GM10266 (cell line): ENCODE results near the gene ESRP2.

Experiments used
- DNase-seq: peaks from one replicate; pipeline ENCODE4 v3.0.0; 2012; ENCODE audit errors: extremely low spot score
- CTCF ChIP-seq: IDR thresholded peaks from 2 replicates; pipeline ENCODE4 v1.5.1; 2012; ENCODE audit warnings: mild to moderate bottlenecking, low read depth; ENCODE audit not compliant: control insufficient read depth, insufficient read depth; ENCODE audit errors: missing control alignments

ESRP2 gene

GRCh38 chr16:68236826-68237242 lies 907 bp upstream of the ESRP2 start:
- TF ChIP-seq CTCF = no peak
- peak; percentile 54 for DNase-seq

- peak; percentile 77 for DNase-seq
- TF ChIP-seq CTCF = no peak
These were observed 354 bp upstream of the ESRP2 start for GRCh38 chr16:68236137-68236825.

- no peak for TF ChIP-seq CTCF
- DNase-seq = no peak
These were observed 630 bp downstream of the ESRP2 start for GRCh38 chr16:68235108-68235886.

- no peak for TF ChIP-seq CTCF
- no peak for DNase-seq
These were observed 1.5 kb downstream of the ESRP2 start for GRCh38 chr16:68234188-68235107.

GRCh38 chr16:68233835-68234187 lies 2.1 kb downstream of the ESRP2 start:
- TF ChIP-seq CTCF = no peak
- no peak for DNase-seq

- DNase-seq = no peak
- TF ChIP-seq CTCF = no peak
These were observed 2.7 kb downstream of the ESRP2 start for GRCh38 chr16:68233085-68233834.
